ENCODE data around the gene CCDC47. TPM values are rescaled to one million over a fixed set of nuclear protein-coding genes. Genes with fewer than 3 reads are reported as not detected.

CCDC47 gene
- total RNA-seq, 1 experiment from 2014 or later, result 56.8 TPM

- no peak for DNase-seq (ENCODE audit: low spot score)
These were observed 74.3 kb downstream of the CCDC47 start for GRCh38 chr17:63698886-63699637.

DNA sequence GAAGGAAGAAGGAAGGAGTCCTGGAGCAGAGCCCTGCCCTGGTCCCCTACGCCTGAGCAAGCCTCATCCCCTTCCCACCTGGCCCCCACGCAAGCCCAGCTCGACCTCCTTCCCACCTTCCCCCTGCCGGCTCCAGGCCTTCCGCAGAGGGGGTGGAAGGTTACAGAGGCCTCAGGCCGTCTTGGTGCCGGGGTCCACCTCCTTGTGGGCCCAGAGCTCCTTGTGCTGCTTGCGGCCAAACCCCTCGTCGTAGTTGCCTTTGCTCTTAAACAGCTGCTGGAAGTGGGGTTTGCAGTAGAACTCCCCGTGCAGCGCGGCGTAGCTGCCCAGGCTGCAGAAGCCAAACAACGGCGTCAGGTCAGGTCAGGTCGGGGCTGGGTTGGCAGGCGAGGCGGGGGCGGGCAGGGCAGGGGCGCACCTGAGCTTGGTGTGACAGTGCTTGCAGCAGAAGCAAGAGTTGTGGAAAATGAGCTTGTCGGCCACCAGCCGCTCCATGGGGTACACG, 75.0 kb downstream of the CCDC47 start:
- DNase-seq (ENCODE audit: low spot score), result no peak

GRCh38 chr17:63697341-63698286, 75.8 kb downstream of the CCDC47 start:
- peak; percentile 30 for DNase-seq (ENCODE audit: low spot score)

GRCh38 chr17:63696381-63696961, 76.9 kb downstream of the CCDC47 start:
- peak; percentile 57 for DNase-seq (ENCODE audit: low spot score)

GRCh38 chr17:63695889-63696288, 77.5 kb downstream of the CCDC47 start:
- no peak for DNase-seq (ENCODE audit: low spot score)

Other genes with a start within 250 kb of the CCDC47 start
- 35.7 and 39.6 TPM in 2 replicates for gene DCAF7, start 223.1 kb downstream of the CCDC47 start, total RNA-seq (2014; rRNA removed; shearing (Covaris generic))
- 27.0 and 28.3 TPM in 2 replicates for gene TACO1, start 172.7 kb downstream of the CCDC47 start, total RNA-seq (2014; rRNA removed; shearing (Covaris generic))
- 19.4 and 20.1 TPM in 2 replicates for gene MAP3K3, start 151.2 kb downstream of the CCDC47 start, total RNA-seq (2014; rRNA removed; shearing (Covaris generic))
- 2.2 and 2.8 TPM in 2 replicates for gene LIMD2, start 73.5 kb downstream of the CCDC47 start, total RNA-seq (2014; rRNA removed; shearing (Covaris generic))
- gene STRADA, start 31.8 kb downstream of the CCDC47 start, total RNA-seq (2014; rRNA removed; shearing (Covaris generic)), result 5.2 and 6.6 TPM in 2 replicates
- gene DDX42, start 573 bp upstream of the CCDC47 start, total RNA-seq (2014; rRNA removed; shearing (Covaris generic)), result 42.3 and 45.3 TPM in 2 replicates
- 56.3 and 65.3 TPM in 2 replicates for gene PSMC5, start 53.8 kb upstream of the CCDC47 start, total RNA-seq (2014; rRNA removed; shearing (Covaris generic))
- 35.7 and 41.7 TPM in 2 replicates for gene FTSJ3, start 54.1 kb upstream of the CCDC47 start, total RNA-seq (2014; rRNA removed; shearing (Covaris generic))
- 205 and 206 TPM in 2 replicates for gene SMARCD2, start 69.1 kb upstream of the CCDC47 start, total RNA-seq (2014; rRNA removed; shearing (Covaris generic))
- not detected in 2 replicates for gene CSH2, start 100.1 kb upstream of the CCDC47 start, total RNA-seq (2014; rRNA removed; shearing (Covaris generic))
- not detected in 2 replicates for gene GH2, start 108.3 kb upstream of the CCDC47 start, total RNA-seq (2014; rRNA removed; shearing (Covaris generic))
- not detected in 2 replicates for gene CSH1, start 123.0 kb upstream of the CCDC47 start, total RNA-seq (2014; rRNA removed; shearing (Covaris generic))
- gene CSHL1, start 137.7 kb upstream of the CCDC47 start, total RNA-seq (2014; rRNA removed; shearing (Covaris generic)), result not detected in 2 replicates
- not detected in 2 replicates for gene GH1, start 145.2 kb upstream of the CCDC47 start, total RNA-seq (2014; rRNA removed; shearing (Covaris generic))
- gene CD79B, start 158.7 kb upstream of the CCDC47 start, total RNA-seq (2014; rRNA removed; shearing (Covaris generic)), result not detected in 2 replicates
- not detected in 2 replicates for gene SCN4A, start 199.3 kb upstream of the CCDC47 start, total RNA-seq (2014; rRNA removed; shearing (Covaris generic))
- gene PRR29, start 224.8 kb upstream of the CCDC47 start, total RNA-seq (2014; rRNA removed; shearing (Covaris generic)), result 0.10 TPM in 1 of 2 replicates, not detected in the other
- 0.21 and 0.64 TPM in 2 replicates for gene ICAM2, start 247.0 kb upstream of the CCDC47 start, total RNA-seq (2014; rRNA removed; shearing (Covaris generic))

Data from HT-29 (cell line).